Gastroesophageal sphincter (tissue), 3 donors: ENCODE measurements around the gene KLHL3.

Experiments
- EP300 ChIP-seq: sonication (generic); formaldehyde crosslinking; IDR thresholded peaks from one replicate; pipeline ENCODE4 v1.6.1; 2017; ENCODE audit warnings: antibody characterized with exemption, mild to moderate bottlenecking
- POLR2A ChIP-seq, 2 donors: fragments of 450-650 bp; IDR thresholded peaks; one replicate each; pipeline ENCODE4 v1.6.1; 2017; ENCODE audit warnings: antibody characterized with exemption in 2 of 2, mild to moderate bottlenecking in 2 of 2, moderate library complexity in 1 of 2
- POLR2AphosphoS5 ChIP-seq: sonication (generic); formaldehyde crosslinking; IDR thresholded peaks from one replicate; pipeline ENCODE4 v1.6.1; 2017; ENCODE audit warnings: antibody characterized with exemption
- TF ChIP-seq, protein P1 (sequence below), 4 experiments: fragments of 200-600 bp in 2 of 4; fragments of 450-650 bp in 2 of 4; sonication (generic) in 1 of 4; IDR thresholded peaks; one replicate each; pipeline ENCODE4 v1.5.1; 2017 to 2019; ENCODE audit warnings: antibody characterized with exemption in 4 of 4, mild to moderate bottlenecking in 2 of 4, moderate library complexity in 2 of 4

DNA sequence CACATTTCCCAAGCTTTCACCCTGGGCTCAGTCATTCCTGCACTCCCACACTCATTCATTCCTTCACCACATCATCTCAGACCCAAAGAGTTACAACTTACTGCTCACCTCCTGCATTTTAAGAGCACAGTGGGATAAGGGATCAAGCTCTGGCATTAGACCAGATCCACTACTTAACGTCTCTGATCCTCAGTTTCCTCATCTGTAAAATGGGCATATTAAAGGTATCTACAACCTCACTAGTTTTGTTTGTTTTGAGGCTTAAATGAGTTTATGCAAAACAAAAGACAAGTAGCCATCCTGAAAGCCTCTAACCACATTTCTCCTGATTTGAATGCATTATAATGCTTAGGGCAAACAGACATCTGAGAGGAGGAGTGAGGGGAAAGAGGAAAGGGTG, 77.6 kb downstream of the KLHL3 start:
- TF ChIP-seq, protein P1, sequence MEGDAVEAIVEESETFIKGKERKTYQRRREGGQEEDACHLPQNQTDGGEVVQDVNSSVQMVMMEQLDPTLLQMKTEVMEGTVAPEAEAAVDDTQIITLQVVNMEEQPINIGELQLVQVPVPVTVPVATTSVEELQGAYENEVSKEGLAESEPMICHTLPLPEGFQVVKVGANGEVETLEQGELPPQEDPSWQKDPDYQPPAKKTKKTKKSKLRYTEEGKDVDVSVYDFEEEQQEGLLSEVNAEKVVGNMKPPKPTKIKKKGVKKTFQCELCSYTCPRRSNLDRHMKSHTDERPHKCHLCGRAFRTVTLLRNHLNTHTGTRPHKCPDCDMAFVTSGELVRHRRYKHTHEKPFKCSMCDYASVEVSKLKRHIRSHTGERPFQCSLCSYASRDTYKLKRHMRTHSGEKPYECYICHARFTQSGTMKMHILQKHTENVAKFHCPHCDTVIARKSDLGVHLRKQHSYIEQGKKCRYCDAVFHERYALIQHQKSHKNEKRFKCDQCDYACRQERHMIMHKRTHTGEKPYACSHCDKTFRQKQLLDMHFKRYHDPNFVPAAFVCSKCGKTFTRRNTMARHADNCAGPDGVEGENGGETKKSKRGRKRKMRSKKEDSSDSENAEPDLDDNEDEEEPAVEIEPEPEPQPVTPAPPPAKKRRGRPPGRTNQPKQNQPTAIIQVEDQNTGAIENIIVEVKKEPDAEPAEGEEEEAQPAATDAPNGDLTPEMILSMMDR (IDR thresholded peaks at IDR 0.05) = no peak
- TF ChIP-seq POLR2A (IDR thresholded peaks at IDR 0.05) = no peak
- TF ChIP-seq EP300 = no peak
- no peak for TF ChIP-seq POLR2AphosphoS5
